GM12865 (cell line): ENCODE data around the gene HYCC1.
A peak's percentile ranks its signal among the peaks of the same experiment; 100 is the strongest.

ENCODE experiments used
- DNase-seq: peaks from one replicate; pipeline ENCODE4 v3.0.0; 2010; ENCODE audit warnings: low read depth
- H3K4me3 ChIP-seq: 2 replicates; pipeline ENCODE4 v1.5.1; 2011; ENCODE audit warnings: mild to moderate bottlenecking, low read depth, low read length, control low read depth
- CTCF ChIP-seq: IDR thresholded peaks from 2 replicates; pipeline ENCODE4 v1.5.1; 2011; ENCODE audit warnings: low read length, control low read depth, low read depth, inconsistent platforms; ENCODE audit not compliant: insufficient read depth; ENCODE audit errors: missing control alignments

HYCC1 gene

GRCh38 chr7:23003505-23004246 lies 10.3 kb downstream of the HYCC1 start:
- DNase-seq, result no peak
- TF ChIP-seq CTCF, result no peak
- H3K4me3 ChIP-seq, result no peak overlapping the region; the same call in 1 of the 2 replicates

DNA sequence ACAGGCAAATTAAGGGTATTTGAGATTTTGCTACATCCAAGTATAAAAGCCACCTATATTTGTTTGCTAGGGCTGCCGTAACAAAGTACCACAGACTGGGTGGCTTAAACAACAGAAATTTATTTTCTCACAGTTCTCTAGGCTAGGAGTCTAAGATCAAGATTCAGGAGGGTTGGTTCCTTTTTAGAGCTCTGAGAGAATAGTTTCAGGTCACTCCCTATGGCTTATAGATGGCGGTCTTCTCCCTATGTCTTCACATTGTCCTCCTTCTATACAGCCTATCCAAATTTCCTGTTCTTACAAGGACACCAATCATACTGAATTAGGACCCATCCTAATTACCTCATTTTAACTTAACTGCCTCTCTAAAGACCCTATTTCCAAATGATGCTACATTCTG lies 11.2 kb downstream of the HYCC1 start:
- DNase-seq, result no peak
- TF ChIP-seq CTCF, result no peak
- H3K4me3 ChIP-seq, result no peak overlapping the region

- TF ChIP-seq CTCF, result no peak
- H3K4me3 ChIP-seq, result peak overlapping the region; percentile 44
- DNase-seq, result peak; percentile 71
Observed at GRCh38 chr7:23001610-23002009, 12.3 kb downstream of the HYCC1 start.

DNA sequence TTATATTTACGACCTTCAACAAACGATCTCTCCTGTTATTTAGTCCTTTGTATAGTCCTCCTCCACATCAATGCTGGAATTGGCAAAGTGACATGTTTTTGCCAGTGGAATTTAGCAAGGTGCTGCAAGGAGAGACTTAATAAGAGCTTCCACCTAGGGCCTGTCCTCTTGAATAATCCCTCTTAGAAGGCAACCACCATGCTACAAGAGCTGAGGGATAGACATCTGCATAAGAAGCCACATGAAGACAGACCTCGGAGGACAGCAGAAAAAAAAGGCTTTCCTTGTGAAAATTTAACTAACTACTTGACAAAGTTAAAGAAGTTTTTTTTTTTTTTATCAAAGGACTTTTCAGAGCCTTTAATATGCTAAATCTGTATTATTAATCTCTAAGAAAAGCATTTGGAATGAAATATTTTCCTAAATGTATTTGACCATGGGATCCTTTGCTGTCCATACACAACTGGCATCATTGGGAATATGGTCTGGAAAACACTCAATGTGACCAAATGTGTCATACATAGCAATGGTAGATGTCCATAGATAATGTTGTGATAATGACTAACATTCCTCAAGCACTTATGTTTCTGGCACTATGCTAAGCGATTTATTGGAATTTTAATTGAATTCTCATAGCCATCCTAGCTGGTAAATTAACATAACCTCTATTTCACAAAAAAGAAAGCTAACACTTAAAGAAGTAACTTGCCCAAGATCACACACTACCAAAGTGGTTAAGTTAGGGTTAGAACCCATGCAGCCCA lies 13.2 kb downstream of the HYCC1 start:
- H3K4me3 ChIP-seq, result peak overlapping the region; percentile 44
- no peak for TF ChIP-seq CTCF
- DNase-seq, result no peak

DNA sequence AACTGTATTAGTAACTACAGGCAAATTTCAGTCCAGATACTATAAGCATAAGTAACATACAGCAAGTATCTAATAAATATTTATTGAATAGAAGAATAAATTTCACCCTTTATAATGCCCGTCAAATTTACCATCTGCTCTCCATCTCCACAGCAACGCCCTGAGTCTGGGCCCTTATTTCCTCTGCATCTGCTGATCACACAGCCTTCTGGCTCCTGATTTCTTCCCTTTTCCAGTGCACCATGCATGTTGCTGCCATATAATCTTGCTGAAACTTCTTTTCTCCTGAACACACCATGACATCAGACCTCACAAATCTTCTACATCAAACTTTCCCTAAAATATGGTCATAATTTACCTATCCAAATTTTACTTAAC lies 15.4 kb downstream of the HYCC1 start:
- no peak for DNase-seq
- no peak for TF ChIP-seq CTCF
- H3K4me3 ChIP-seq, result no peak overlapping the region

GRCh38 chr7:22997871-22998518 lies 15.9 kb downstream of the HYCC1 start:
- no peak for DNase-seq
- TF ChIP-seq CTCF, result no peak
- H3K4me3 ChIP-seq, result no peak overlapping the region
